Measurements from ENCODE around the gene TOR2A. TPM values are rescaled to one million over a fixed set of nuclear protein-coding genes. Genes with fewer than 3 reads are reported as not detected.
"Not testable (repeated sequence)": the region's sequence is repeated elsewhere in the genome, so short reads cannot be mapped to it uniquely, and the experiment has no call there.

The TOR2A gene
- total RNA-seq, 1 donor from 2014 or later = not detected

- Histone ChIP-seq H3K9me3 (no peaks in the 10 kb centered on the region), H3K4me1 (no peaks in the 10 kb centered on the region), H3K27me3 (no peaks in the 10 kb centered on the region), H3K36me3 (no peaks in the 10 kb centered on the region), H3K4me3 (no peak overlapping the region), H3K27ac (peak overlapping the region; percentile 6 to 31)
- DNase-seq (ENCODE audit: low spot score in 2 of 2) = no peak
- TF ChIP-seq CTCF (IDR thresholded peaks at IDR 0.05) = no peak
- intact Hi-C loops (cut with DNase I) = no loop called here
Observed at GRCh38 chr9:127761491-127761956, 26.4 kb upstream of the TOR2A start.

GRCh38 chr9:127761061-127761460 lies 26.0 kb upstream of the TOR2A start:
- Histone ChIP-seq H3K27me3 (no peaks in the 10 kb centered on the region), H3K9me3 (no peaks in the 10 kb centered on the region), H3K4me3 (no peak overlapping the region), H3K4me1 (no peaks in the 10 kb centered on the region), H3K27ac (no peak overlapping the region), H3K36me3 (no peaks in the 10 kb centered on the region)
- no peak for TF ChIP-seq CTCF (IDR thresholded peaks at IDR 0.05)
- no peak for DNase-seq (ENCODE audit: low spot score in 2 of 2)
- intact Hi-C loops (cut with DNase I) = no loop called here

- no peaks in the 10 kb centered on the region for H3K9me3 ChIP-seq
- peaks cover 6% of the 10 kb centered on the region for H3K27me3 ChIP-seq
- no peaks in the 10 kb centered on the region for H3K36me3 ChIP-seq
- TF ChIP-seq CTCF (IDR thresholded peaks at IDR 0.05) = no peak
- no peak overlapping the region for H3K27ac ChIP-seq
- no peak for DNase-seq (ENCODE audit: low spot score in 2 of 2)
- peaks cover 0 to 4% of the 10 kb centered on the region in 2 donors for H3K4me1 ChIP-seq
- intact Hi-C loops (cut with DNase I) = no loop called here
- no peak overlapping the region for H3K4me3 ChIP-seq
Observed at GRCh38 chr9:127758843-127759242, 23.7 kb upstream of the TOR2A start.

- H3K4me3 ChIP-seq; intact Hi-C loops (cut with DNase I); H3K27me3 ChIP-seq; H3K9me3 ChIP-seq; H3K4me1 ChIP-seq; DNase-seq (ENCODE audit: low spot score in 2 of 2); H3K36me3 ChIP-seq; H3K27ac ChIP-seq: not testable (repeated sequence)
Observed at GRCh38 chr9:127756776-127757175, 21.7 kb upstream of the TOR2A start.

GRCh38 chr9:127756233-127756632 lies 21.1 kb upstream of the TOR2A start:
- intact Hi-C loops (cut with DNase I) = no loop called here
- Histone ChIP-seq H3K9me3 (no peaks in the 10 kb centered on the region), H3K4me3 (no peak overlapping the region), H3K4me1 (peaks cover 0 to 4% of the 10 kb centered on the region in 2 donors), H3K27me3 (peaks cover 6% of the 10 kb centered on the region), H3K27ac (no peak overlapping the region), H3K36me3 (no peaks in the 10 kb centered on the region)
- TF ChIP-seq CTCF (IDR thresholded peaks at IDR 0.05) = no peak
- no peak for DNase-seq (ENCODE audit: low spot score in 2 of 2)

- H3K27me3 ChIP-seq = peaks cover 6% of the 10 kb centered on the region
Observed at GRCh38 chr9:127755061-127756060, 20.3 kb upstream of the TOR2A start.

More at GRCh38 chr9:127755061-127756060, 20.3 kb upstream of the TOR2A start:
- intact Hi-C loops (cut with DNase I) = no loop called here
- no peaks in the 10 kb centered on the region for H3K9me3 ChIP-seq
- no peak for TF ChIP-seq CTCF (IDR thresholded peaks at IDR 0.05)
- DNase-seq (ENCODE audit: low spot score in 2 of 2) = no peak
- no peaks in the 10 kb centered on the region for H3K36me3 ChIP-seq
- peaks cover 0 to 4% of the 10 kb centered on the region in 2 donors for H3K4me1 ChIP-seq
- H3K27ac ChIP-seq = no peak overlapping the region
- peak overlapping the region in 1 of 2 donors; percentile 33 for H3K4me3 ChIP-seq
